DOHH2 (cell line): Measurements from ENCODE around the gene CPLANE2.

Experiments
- H3F3A ChIP-seq: fragments of 200-600 bp; sonication (generic), shearing (Covaris generic); 2 replicates; pipeline ENCODE4 v1.6.0; 2016; ENCODE audit warnings: antibody characterized with exemption, mild to moderate bottlenecking; ENCODE audit not compliant: control insufficient read depth, insufficient read depth
- H3K27ac ChIP-seq: fragments of 200-600 bp; sonication (generic); 2 replicates; pipeline ENCODE4 v1.5.1; 2014; ENCODE audit warnings: low read depth, mild to moderate bottlenecking, low read length, moderate library complexity
- H3K27me3 ChIP-seq: fragments of 200-600 bp; sonication (generic); 2 replicates; pipeline ENCODE4 v1.6.1; 2014; ENCODE audit warnings: mild to moderate bottlenecking, low read length, mixed read lengths; ENCODE audit not compliant: control insufficient read depth
- H3K36me3 ChIP-seq: fragments of 200-600 bp; sonication (generic); 2 replicates; pipeline ENCODE4 v1.6.1; 2014; ENCODE audit warnings: mild to moderate bottlenecking, low read length, moderate library complexity, mixed read lengths; ENCODE audit not compliant: control insufficient read depth
- H3K4me1 ChIP-seq: fragments of 200-600 bp; sonication (generic); 2 replicates; pipeline ENCODE4 v1.6.1; 2014; ENCODE audit warnings: mild to moderate bottlenecking, low read length, mixed read lengths; ENCODE audit not compliant: control insufficient read depth
- H3K4me2 ChIP-seq: fragments of 200-600 bp; sonication (generic); 2 replicates; pipeline ENCODE4 v1.6.0; 2014; ENCODE audit warnings: mild to moderate bottlenecking, low read length, moderate library complexity
- H3K4me3 ChIP-seq: fragments of 200-600 bp; sonication (generic); 2 replicates; pipeline ENCODE4 v1.5.1; 2014; ENCODE audit warnings: mild to moderate bottlenecking, low read length, mixed read lengths
- H3K79me2 ChIP-seq: fragments of 200-600 bp; sonication (generic); 2 replicates; pipeline ENCODE4 v1.6.1; 2014; ENCODE audit warnings: mild to moderate bottlenecking, low read length, mixed read lengths; ENCODE audit not compliant: control insufficient read depth
- H3K9me2 ChIP-seq: fragments of 200-600 bp; sonication (generic); replicated peaks from 2 replicates; pipeline ENCODE4 v1.6.1; 2014; ENCODE audit warnings: mild to moderate bottlenecking, low read length, mixed read lengths; ENCODE audit not compliant: control insufficient read depth
- H3K9me3 ChIP-seq: fragments of 200-600 bp; sonication (generic); 2 replicates; pipeline ENCODE4 v1.6.1; 2014; ENCODE audit warnings: antibody characterized with exemption, low read length, mixed read lengths; ENCODE audit not compliant: control insufficient read depth, insufficient read depth
- H4K20me1 ChIP-seq: fragments of 200-600 bp; sonication (generic); 2 replicates; pipeline ENCODE4 v1.6.0; 2014; ENCODE audit warnings: low read depth, mild to moderate bottlenecking, antibody characterized with exemption, low read length, moderate library complexity; ENCODE audit not compliant: control insufficient read depth, insufficient read depth
- EZH2phosphoT487 ChIP-seq: fragments of 200-600 bp; sonication (generic); IDR thresholded peaks from 2 replicates; pipeline ENCODE4 v1.6.1; 2017; ENCODE audit warnings: borderline replicate concordance, mild to moderate bottlenecking, antibody characterized with exemption, low read length, moderate library complexity, mixed read lengths
- TF ChIP-seq, protein P1 (sequence below): fragments of 200-600 bp; sonication (generic); IDR thresholded peaks from one replicate; pipeline ENCODE4 v1.5.1; 2014; ENCODE audit warnings: antibody characterized with exemption, mild to moderate bottlenecking, low read depth, low read length; ENCODE audit not compliant: poor library complexity, severe bottlenecking

The CPLANE2 gene

DNA sequence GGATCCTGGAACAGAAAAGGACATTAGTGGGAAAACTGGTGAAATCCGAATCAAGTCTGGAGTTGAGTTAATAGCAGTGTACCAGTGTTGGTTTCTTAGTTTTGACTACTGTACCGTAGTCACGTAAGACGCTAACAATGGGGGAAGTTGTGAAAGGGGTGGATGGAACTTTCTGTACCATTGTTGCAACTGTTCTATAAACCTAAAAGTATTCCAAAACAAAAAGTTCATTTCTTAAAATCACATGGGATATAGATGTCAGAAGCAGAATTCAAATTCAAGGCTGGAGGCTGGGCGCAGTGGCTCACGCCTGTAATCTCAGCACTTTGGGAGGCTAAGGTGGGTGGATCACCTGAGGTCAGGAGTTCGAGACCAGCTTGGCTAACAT lies 41.5 kb downstream of the CPLANE2 start:
- H3F3A ChIP-seq: no peaks in the 10 kb centered on the region
- 0 out of 2 replicates have a peak, but pooled peaks cover 4% of the 10 kb centered on the region for H3K27me3 ChIP-seq
- no peak overlapping the region for H3K4me2 ChIP-seq
- no peaks in the 10 kb centered on the region for H3K79me2 ChIP-seq
- no peaks in the 10 kb centered on the region for H3K4me1 ChIP-seq
- no peaks in the 10 kb centered on the region for H3K36me3 ChIP-seq
- no peak overlapping the region for H3K27ac ChIP-seq
- no peak overlapping the region for H3K4me3 ChIP-seq
- TF ChIP-seq EZH2phosphoT487: no peak
- TF ChIP-seq, protein P1, sequence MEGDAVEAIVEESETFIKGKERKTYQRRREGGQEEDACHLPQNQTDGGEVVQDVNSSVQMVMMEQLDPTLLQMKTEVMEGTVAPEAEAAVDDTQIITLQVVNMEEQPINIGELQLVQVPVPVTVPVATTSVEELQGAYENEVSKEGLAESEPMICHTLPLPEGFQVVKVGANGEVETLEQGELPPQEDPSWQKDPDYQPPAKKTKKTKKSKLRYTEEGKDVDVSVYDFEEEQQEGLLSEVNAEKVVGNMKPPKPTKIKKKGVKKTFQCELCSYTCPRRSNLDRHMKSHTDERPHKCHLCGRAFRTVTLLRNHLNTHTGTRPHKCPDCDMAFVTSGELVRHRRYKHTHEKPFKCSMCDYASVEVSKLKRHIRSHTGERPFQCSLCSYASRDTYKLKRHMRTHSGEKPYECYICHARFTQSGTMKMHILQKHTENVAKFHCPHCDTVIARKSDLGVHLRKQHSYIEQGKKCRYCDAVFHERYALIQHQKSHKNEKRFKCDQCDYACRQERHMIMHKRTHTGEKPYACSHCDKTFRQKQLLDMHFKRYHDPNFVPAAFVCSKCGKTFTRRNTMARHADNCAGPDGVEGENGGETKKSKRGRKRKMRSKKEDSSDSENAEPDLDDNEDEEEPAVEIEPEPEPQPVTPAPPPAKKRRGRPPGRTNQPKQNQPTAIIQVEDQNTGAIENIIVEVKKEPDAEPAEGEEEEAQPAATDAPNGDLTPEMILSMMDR: no peak
- H3K9me2 ChIP-seq: no peaks in the 10 kb centered on the region
- no peaks in the 10 kb centered on the region for H4K20me1 ChIP-seq
- H3K9me3 ChIP-seq: no peaks in the 10 kb centered on the region

DNA sequence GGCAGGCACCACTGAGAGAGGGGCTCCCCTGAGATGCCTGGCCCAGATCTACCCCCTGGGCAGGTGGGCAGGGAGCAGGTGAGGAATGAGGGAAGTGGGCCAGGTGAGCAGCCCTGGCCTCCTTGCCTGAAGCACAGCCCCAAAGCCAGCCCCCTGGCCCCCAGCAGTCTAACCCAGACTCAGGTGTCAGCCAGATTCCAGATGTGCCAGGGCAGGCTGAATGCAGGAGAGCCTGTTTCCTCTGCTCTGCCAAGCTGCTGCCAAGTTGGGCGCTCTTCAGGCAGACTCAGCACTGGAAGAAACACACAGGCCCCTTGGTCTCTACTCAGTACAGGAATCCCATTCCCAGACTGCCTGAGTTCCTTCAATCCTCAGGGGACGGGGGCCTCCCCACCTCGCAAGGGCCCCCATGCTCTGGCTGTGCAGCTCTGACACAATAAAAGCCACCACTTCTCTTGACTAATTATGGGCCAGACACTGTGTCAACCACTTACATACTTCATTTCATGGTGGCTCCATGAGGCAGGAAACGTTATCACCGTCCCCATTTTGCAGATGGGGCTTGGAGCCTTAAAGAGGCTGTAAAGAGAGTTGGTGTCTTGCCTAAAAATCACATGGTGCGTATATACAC lies 45.0 kb downstream of the CPLANE2 start:
- no peaks in the 10 kb centered on the region for H3K79me2 ChIP-seq
- no peak overlapping the region for H3K4me3 ChIP-seq
- H4K20me1 ChIP-seq: no peaks in the 10 kb centered on the region
- H3K9me3 ChIP-seq: no peaks in the 10 kb centered on the region
- no peak for TF ChIP-seq EZH2phosphoT487
- TF ChIP-seq, protein P1: no peak
- 0 out of 2 replicates have a peak, but pooled peaks cover 4% of the 10 kb centered on the region for H3K27me3 ChIP-seq
- no peak overlapping the region for H3K4me2 ChIP-seq
- no peak overlapping the region for H3K27ac ChIP-seq
- no peaks in the 10 kb centered on the region for H3K4me1 ChIP-seq
- H3F3A ChIP-seq: no peaks in the 10 kb centered on the region
- no peaks in the 10 kb centered on the region for H3K9me2 ChIP-seq
- H3K36me3 ChIP-seq: no peaks in the 10 kb centered on the region

DNA sequence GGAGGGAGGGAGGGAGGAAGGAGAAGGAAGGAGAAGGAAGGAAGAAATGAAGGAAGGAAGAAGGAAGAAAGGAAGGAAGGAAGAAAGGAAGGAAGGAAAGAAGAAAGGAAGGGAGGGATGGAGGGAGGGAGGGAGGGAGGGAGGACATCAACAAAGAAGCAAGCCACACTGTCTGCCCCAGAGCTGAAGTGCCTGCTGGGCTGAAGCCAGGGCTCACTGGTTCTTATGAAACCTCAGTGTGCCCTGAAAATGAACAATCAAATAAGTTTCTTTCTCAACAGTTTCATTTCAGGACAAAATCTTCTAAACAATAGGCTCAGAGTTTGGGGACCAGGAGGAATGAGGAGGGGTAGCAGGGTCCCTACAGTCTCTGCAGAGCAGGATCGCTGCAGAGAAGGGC lies 45.7 kb downstream of the CPLANE2 start:
- TF ChIP-seq, protein P1: no peak
- no peak for TF ChIP-seq EZH2phosphoT487
- Histone ChIP-seq H3K9me3 (no peaks in the 10 kb centered on the region), H3K9me2 (no peaks in the 10 kb centered on the region), H4K20me1 (no peaks in the 10 kb centered on the region), H3K36me3 (no peaks in the 10 kb centered on the region), H3K4me2 (no peak overlapping the region), H3K27ac (no peak overlapping the region), H3F3A (no peaks in the 10 kb centered on the region), H3K79me2 (no peaks in the 10 kb centered on the region), H3K4me1 (no peaks in the 10 kb centered on the region), H3K4me3 (no peak overlapping the region), H3K27me3 (0 out of 2 replicates have a peak, but pooled peaks cover 4% of the 10 kb centered on the region)
